ENCODE results near the gene RNF187. TPM values are rescaled to one million over a fixed set of nuclear protein-coding genes. Genes with fewer than 3 reads are reported as not detected.

The RNF187 gene
- total RNA-seq, 1 donor from 2014 or later = 129 TPM

DNA sequence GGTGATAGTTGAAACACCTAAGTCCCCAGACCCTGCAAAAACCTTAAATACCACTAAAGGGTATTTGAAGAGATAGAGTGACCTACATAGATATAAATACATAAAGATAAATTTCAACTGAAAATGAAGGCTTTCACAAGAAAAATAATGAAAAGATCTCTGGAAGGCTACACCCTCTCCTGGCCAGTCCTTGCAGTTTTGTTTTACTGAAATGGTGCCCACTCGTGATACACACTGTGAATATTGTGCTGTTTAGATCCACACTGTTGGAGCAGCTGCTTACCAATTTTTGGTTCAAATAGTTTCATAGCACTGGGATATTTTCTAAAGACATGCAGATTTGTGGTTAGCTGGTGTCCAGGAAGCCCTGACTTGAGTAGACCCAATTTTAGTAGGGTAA, 31.5 kb upstream of the RNF187 start:
- Histone ChIP-seq H3K9ac (ENCODE audit: low read length) (no peak overlapping the region), H3K4me2 (ENCODE audit: low read length) (no peak overlapping the region)
- DNase-seq (ENCODE audit: low read depth) = no peak

DNA sequence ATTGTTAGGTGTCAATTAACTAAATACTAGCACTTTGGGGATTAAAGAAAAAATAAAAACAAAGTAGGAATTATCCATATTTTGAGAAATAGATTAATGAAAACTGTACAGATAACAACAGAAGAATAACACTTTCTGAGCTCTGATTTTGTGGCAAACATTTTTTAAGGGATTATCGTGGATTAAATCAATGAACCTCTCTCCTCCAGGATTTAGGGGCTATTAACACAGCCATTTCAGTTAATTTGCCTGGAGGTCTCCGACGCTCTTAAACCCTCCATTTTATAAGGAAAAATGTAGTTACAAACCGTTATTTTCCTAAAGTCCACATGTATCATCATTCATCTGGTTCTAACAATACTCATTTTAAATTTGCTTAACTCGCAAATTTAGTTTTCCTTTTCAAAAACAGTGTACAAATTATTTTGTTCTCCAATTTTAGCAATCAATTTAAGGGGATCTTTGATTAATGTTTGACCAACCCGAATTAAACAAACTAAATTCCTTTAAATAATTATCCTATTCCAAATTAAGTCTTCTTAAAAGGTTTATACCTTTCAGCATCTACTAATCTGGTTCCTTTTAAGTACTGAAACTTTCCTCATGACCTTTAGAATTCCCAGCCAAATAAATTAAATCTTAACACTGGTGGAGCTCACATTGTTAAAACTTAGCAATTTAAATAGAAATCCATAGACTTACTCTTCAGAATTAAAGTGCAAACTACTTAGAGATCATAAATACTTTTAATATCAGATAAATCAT, 30.7 kb upstream of the RNF187 start:
- no peaks in the 10 kb centered on the region for H3K9me3 ChIP-seq (ENCODE audit: insufficient read depth, low read depth, low read length)
- Mint-ChIP-seq H3K4me3 (ENCODE audit: unreplicated experiment) (peak overlapping the region; percentile 98), H3K27me3 (ENCODE audit: low read depth, unreplicated experiment) (peaks cover 34% of the 10 kb centered on the region), H3K36me3 (ENCODE audit: low read depth, unreplicated experiment) (peaks cover 7% of the 10 kb centered on the region), H3K4me1 (ENCODE audit: low read depth, unreplicated experiment) (peaks cover 6% of the 10 kb centered on the region), H3K27ac (ENCODE audit: unreplicated experiment) (peak overlapping the region; percentile 6), H3K9me3 (ENCODE audit: unreplicated experiment) (no peaks in the 10 kb centered on the region)
- peaks cover 7% of the 10 kb centered on the region for H4K20me1 ChIP-seq (ENCODE audit: insufficient read depth, low read length)
- H3K27ac ChIP-seq (ENCODE audit: low read depth, low read length) = no peak overlapping the region
- no peaks in the 10 kb centered on the region for H3K27me3 ChIP-seq (ENCODE audit: insufficient read depth, low read length)
- H3K79me2 ChIP-seq (ENCODE audit: insufficient read depth, low read length) = peaks cover 12% of the 10 kb centered on the region
- peak overlapping the region; percentile 88 for H3K4me2 ChIP-seq (ENCODE audit: low read length)
- TF ChIP-seq, protein P1, sequence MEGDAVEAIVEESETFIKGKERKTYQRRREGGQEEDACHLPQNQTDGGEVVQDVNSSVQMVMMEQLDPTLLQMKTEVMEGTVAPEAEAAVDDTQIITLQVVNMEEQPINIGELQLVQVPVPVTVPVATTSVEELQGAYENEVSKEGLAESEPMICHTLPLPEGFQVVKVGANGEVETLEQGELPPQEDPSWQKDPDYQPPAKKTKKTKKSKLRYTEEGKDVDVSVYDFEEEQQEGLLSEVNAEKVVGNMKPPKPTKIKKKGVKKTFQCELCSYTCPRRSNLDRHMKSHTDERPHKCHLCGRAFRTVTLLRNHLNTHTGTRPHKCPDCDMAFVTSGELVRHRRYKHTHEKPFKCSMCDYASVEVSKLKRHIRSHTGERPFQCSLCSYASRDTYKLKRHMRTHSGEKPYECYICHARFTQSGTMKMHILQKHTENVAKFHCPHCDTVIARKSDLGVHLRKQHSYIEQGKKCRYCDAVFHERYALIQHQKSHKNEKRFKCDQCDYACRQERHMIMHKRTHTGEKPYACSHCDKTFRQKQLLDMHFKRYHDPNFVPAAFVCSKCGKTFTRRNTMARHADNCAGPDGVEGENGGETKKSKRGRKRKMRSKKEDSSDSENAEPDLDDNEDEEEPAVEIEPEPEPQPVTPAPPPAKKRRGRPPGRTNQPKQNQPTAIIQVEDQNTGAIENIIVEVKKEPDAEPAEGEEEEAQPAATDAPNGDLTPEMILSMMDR (IDR thresholded peaks at IDR 0.05; ENCODE audit: insufficient read depth, low read depth, low read length) = no peak
- TF ChIP-seq EZH2 (IDR thresholded peaks at IDR 0.05; ENCODE audit: insufficient read depth, low read length) = no peak
- peak overlapping the region; percentile 75 for H3K9ac ChIP-seq (ENCODE audit: low read length)
- DNase-seq (ENCODE audit: low read depth) (no peak), FAIRE-seq (no peak)
- no peaks in the 10 kb centered on the region for H3K36me3 ChIP-seq (ENCODE audit: insufficient read depth, low read length)
- H3K4me1 ChIP-seq (ENCODE audit: insufficient read depth, low read length) = peaks cover 9% of the 10 kb centered on the region
- peak overlapping the region; percentile 75 for H2AFZ ChIP-seq (ENCODE audit: low read depth, low read length)
- peak overlapping the region; percentile 69 for H3K4me3 ChIP-seq (ENCODE audit: insufficient read depth, low read depth, low read length)

More for the DNA sequence above, 31.5 kb upstream of the RNF187 start:
- H3K27me3 ChIP-seq (ENCODE audit: insufficient read depth, low read length) = no peaks in the 10 kb centered on the region
- H3K27me3 Mint-ChIP-seq (ENCODE audit: low read depth, unreplicated experiment) = peaks cover 30% of the 10 kb centered on the region
- H3K4me1 ChIP-seq (ENCODE audit: insufficient read depth, low read length) = peaks cover 9% of the 10 kb centered on the region
- H3K36me3 Mint-ChIP-seq (ENCODE audit: low read depth, unreplicated experiment) = peaks cover 7% of the 10 kb centered on the region
- no peak overlapping the region for H3K27ac Mint-ChIP-seq (ENCODE audit: unreplicated experiment)
- H3K4me1 Mint-ChIP-seq (ENCODE audit: low read depth, unreplicated experiment) = peaks cover 6% of the 10 kb centered on the region
- FAIRE-seq = no peak
- peaks cover 7% of the 10 kb centered on the region for H4K20me1 ChIP-seq (ENCODE audit: insufficient read depth, low read length)
- H3K4me3 ChIP-seq (ENCODE audit: insufficient read depth, low read depth, low read length) = no peak overlapping the region
- H3K4me3 Mint-ChIP-seq (ENCODE audit: unreplicated experiment) = peak overlapping the region; percentile 62
- no peak overlapping the region for H2AFZ ChIP-seq (ENCODE audit: low read depth, low read length)
- no peaks in the 10 kb centered on the region for H3K36me3 ChIP-seq (ENCODE audit: insufficient read depth, low read length)
- no peaks in the 10 kb centered on the region for H3K9me3 ChIP-seq (ENCODE audit: insufficient read depth, low read depth, low read length)
- peaks cover 12% of the 10 kb centered on the region for H3K79me2 ChIP-seq (ENCODE audit: insufficient read depth, low read length)
- no peaks in the 10 kb centered on the region for H3K9me3 Mint-ChIP-seq (ENCODE audit: unreplicated experiment)
- no peak overlapping the region for H3K27ac ChIP-seq (ENCODE audit: low read depth, low read length)
- TF ChIP-seq, protein P1 (IDR thresholded peaks at IDR 0.05; ENCODE audit: insufficient read depth, low read depth, low read length) = no peak
- TF ChIP-seq EZH2 (IDR thresholded peaks at IDR 0.05; ENCODE audit: insufficient read depth, low read length) = no peak

DNA sequence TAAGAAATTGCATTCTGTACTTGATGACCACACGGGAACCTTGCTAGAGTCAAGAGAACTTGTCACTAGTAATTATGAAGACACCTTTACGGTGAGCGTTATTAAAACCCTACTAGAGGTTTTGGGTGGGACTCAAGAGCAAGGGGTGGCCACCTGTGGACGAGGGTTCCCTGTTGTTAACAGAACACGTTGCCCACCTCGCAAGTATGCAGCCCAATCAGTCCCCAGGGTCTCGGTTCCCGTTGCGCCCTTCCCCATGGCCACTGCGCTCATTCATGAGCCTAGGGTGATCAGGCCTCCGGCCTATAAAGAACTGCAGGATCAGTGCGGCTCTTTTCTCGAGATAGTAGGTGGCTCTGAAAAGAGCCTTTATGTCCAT, 30.2 kb upstream of the RNF187 start:
- DNase-seq (ENCODE audit: low read depth) (no peak), FAIRE-seq (no peak)
- Mint-ChIP-seq H3K27ac (ENCODE audit: unreplicated experiment) (no peak overlapping the region), H3K9me3 (ENCODE audit: unreplicated experiment) (no peaks in the 10 kb centered on the region), H3K4me3 (ENCODE audit: unreplicated experiment) (peak overlapping the region; percentile 98), H3K27me3 (ENCODE audit: low read depth, unreplicated experiment) (peaks cover 35% of the 10 kb centered on the region), H3K36me3 (ENCODE audit: low read depth, unreplicated experiment) (peaks cover 7% of the 10 kb centered on the region), H3K4me1 (ENCODE audit: low read depth, unreplicated experiment) (peaks cover 2% of the 10 kb centered on the region)
- Histone ChIP-seq H2AFZ (ENCODE audit: low read depth, low read length) (peak overlapping the region; percentile 75), H3K9me3 (ENCODE audit: insufficient read depth, low read depth, low read length) (no peaks in the 10 kb centered on the region), H3K27me3 (ENCODE audit: insufficient read depth, low read length) (no peaks in the 10 kb centered on the region), H3K36me3 (ENCODE audit: insufficient read depth, low read length) (no peaks in the 10 kb centered on the region), H3K4me3 (ENCODE audit: insufficient read depth, low read depth, low read length) (peak overlapping the region; percentile 69), H3K4me2 (ENCODE audit: low read length) (peak overlapping the region; percentile 88), H3K4me1 (ENCODE audit: insufficient read depth, low read length) (peaks cover 9% of the 10 kb centered on the region), H3K27ac (ENCODE audit: low read depth, low read length) (peak overlapping the region; percentile 69), H4K20me1 (ENCODE audit: insufficient read depth, low read length) (peaks cover 7% of the 10 kb centered on the region), H3K9ac (ENCODE audit: low read length) (peak overlapping the region; percentile 75), H3K79me2 (ENCODE audit: insufficient read depth, low read length) (peaks cover 12% of the 10 kb centered on the region)
- TF ChIP-seq, protein P1 (IDR thresholded peaks at IDR 0.05; ENCODE audit: insufficient read depth, low read depth, low read length) = no peak

Data from astrocyte (in vitro differentiated cells and primary cell).